GM21423 (cell line): ENCODE results near the gene STAMBPL1.

Source experiments
- ATAC-seq: cut with Tn5 transposase; IDR thresholded peaks from one replicate; pipeline ENCODE4 v1.9.1; 2021; ENCODE audit warnings: mild to moderate bottlenecking, moderate library complexity; ENCODE audit not compliant: unreplicated experiment

The STAMBPL1 gene

GRCh38 chr10:88946965-88947590 is 67.0 kb downstream of the STAMBPL1 start:
- no peak for ATAC-seq

- ATAC-seq: no peak
Measured at GRCh38 chr10:88949051-88949450, 69.0 kb downstream of the STAMBPL1 start.

DNA sequence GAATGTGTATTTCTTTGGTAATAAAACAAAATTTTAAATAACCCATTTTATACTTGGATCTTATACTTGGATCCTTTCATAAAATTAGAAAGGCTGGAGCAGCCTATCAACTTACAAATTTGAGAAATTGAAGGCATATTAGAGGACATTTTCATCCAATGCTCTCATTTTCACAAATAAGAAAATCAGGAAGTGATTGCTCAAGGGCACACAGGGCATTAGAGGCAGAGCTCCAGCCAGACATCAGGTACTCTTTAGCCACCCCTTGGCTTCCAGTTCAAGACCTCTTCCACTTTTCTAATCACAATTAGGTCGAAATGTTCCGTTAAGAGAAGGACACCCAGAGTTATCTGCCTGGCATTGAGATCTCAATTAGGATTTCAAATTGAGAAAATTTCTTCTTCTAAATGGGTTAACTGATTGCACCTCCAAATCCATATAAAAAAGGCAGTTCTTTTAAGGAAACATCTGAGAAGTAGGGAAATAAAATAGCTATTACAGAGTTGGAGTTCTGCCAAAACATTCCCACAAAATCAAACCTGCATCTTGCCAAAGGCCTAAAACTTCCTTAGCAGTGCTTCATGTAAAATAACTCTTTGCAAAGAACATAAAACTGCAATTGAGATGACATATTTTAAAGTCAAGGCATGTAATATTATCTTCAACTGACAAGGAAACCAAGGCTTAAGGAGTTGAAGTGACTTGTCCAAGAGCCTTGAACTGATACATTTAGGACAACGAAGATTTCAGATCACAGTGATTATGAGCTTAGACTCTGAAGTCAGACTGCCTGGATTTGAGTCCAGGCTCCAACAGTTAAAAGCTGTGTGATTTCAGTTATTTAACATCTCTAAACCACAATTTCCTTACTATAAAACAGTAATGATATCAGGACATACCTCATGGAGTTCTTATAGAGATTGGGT is 70.1 kb downstream of the STAMBPL1 start:
- no peak for ATAC-seq

DNA sequence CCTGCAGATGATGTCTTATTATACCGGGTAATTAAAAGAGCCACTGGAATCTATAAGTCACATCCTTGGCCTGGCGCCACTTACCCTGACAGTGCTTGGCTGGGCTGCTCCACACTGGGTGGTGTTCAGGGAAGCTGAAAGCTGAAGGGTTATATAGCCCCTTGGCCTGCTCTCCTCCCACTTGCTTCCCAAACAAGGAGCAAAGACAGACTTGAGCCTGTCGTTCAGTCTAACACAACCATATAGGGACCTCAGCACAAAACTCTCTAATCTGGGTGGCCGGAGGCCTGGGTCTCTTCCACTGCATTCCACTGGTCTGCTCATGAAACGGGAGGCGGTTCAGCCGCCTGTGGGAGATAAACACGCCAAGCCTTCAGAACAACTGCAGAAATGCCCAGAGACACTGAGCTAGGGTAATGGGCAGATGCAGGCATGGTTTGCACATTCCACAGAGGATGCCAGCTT is 72.6 kb downstream of the STAMBPL1 start, which contains the start of gene ACTA2:
TSS of gene ACTA2 (minus strand) at position 127 of the 465 bp plus-strand sequence. CDS start 3,843 bp downstream, outside the sequence.
- ATAC-seq: no peak

DNA sequence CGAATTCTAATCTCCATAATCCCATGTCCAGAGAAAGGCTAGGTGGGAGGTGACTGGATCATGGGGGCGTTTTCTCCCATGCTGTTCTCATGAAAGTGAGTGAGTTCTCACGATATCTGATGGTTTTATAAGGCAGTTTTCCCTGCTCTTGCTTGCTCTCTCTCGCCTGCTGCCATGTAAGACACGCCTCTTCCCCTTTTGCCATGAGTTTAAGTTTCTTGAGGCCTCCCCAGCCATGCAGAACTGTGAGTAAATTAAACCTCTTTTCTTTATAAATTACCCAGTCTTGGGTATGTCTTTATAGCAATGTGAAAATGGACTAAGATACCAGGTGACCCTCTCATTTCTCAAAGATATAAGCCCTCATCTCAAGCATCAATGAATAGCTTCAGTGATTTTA is 73.6 kb downstream of the STAMBPL1 start:
- ATAC-seq: no peak

DNA sequence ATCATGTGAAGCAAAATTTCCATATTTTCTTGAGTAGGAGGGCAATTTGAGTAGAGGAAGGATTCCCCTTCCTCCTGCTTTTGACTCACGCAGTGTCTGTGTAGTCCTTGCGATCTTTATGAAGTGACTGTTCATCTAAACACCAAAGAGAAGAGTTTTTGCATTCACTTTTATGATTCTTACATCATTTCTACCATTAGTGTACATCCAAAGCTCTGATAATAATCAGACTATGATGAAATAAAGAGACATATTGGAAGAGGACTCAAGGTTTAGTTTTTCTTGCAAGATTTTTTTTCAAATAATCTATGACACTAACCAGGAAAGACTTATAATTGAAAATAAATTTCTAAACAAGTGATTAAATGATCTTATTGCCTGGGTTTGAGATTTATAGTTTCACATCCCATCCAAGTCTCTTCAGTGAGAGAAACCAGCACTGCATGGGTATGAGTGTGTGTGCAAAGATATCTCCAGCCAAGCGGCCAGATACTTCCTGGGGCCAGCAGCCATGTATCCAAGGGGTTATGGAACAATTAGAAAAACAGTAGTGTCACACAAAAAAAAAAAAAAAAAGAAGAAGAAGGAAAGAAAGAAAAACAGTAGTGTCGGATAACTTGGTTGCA is 74.5 kb downstream of the STAMBPL1 start:
- no peak for ATAC-seq

DNA sequence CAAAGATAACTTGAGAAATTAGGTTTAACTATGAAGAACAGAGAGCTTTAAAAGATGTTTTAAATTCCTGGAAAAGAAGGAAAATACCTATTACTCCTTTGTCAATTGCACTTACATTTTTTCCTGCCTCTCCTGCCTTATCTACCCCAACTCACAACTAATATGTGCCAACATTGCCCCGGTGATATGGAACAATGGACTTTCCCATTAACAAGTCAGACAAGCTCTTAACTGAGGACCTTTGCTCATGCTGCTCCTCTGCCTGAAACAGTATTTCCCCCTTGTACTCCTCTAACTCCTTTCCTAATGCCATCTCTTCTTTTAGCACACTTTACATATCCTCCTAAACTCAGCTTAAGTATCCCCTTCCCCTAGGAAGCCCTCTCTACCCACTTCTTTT is 77.3 kb downstream of the STAMBPL1 start:
- ATAC-seq: no peak

GRCh38 chr10:88958721-88959120 is 78.7 kb downstream of the STAMBPL1 start:
- no peak for ATAC-seq

GRCh38 chr10:88960802-88961201 is 80.8 kb downstream of the STAMBPL1 start:
- no peak for ATAC-seq

DNA sequence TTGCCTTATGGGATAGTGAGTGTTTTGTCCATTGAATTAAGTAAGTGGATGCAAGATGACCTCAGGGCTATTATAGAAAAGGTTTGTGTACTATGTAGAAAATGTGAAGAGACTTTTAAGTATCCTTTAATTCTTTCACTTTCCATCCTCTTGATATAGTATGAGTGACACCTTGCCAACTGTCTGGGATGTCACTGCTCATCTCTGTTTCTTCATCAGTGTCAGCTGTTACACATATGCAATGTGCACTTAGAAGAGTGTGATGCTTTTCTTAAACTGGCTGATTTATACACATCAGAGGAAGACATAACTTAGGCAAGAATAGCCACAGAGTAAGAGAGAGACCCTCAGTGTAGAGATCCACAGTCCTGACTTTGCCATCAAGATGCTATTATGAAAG is 81.2 kb downstream of the STAMBPL1 start:
- no peak for ATAC-seq

DNA sequence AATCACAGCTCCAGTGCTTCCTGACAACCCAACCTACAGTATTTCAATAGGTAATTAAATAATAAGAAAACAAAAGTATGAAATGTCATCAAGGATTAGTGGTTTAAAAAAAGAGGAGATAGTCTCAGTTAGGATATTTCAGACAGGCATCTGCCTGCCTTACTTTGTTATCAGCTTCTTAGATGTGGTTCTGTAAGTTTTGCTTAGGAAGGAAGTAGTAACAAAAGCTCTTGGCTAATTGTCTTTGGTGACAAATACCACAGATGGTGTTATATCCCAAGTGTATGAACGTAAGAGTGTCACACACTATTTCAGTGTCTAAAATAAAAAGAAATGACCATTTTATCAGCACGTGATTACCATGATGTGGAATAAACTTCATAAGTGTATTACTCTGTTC is 82.3 kb downstream of the STAMBPL1 start:
- ATAC-seq: no peak

GRCh38 chr10:88963318-88963717 is 83.3 kb downstream of the STAMBPL1 start:
- no peak for ATAC-seq

- no peak for ATAC-seq
Measured at GRCh38 chr10:88964360-88964759, 84.3 kb downstream of the STAMBPL1 start.

DNA sequence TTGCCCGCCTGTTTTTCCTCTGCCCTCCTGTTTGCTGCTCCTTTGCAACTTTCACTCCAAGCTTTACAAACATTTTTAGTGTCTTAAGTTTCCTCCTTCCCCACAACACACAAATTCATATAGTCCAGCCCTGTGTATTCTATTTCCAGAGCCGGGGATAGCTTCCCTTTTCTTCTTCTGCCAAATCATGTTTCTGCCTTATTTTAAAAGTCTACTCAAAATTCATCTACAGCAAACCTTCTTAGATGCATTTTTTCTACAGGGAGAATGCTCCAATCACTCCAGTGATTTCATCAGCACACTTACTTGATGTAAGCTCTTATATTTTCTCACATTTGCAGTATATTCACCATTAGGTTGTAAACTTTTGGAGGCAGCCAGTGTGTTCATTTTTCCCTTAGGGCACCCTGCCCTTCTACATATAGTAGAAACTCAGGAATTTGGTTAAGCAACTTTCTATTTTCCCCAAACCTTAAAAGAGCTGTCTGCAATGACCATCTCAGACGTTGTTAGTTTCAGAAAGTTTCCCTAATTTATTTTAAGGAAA is 84.9 kb downstream of the STAMBPL1 start:
- no peak for ATAC-seq

DNA sequence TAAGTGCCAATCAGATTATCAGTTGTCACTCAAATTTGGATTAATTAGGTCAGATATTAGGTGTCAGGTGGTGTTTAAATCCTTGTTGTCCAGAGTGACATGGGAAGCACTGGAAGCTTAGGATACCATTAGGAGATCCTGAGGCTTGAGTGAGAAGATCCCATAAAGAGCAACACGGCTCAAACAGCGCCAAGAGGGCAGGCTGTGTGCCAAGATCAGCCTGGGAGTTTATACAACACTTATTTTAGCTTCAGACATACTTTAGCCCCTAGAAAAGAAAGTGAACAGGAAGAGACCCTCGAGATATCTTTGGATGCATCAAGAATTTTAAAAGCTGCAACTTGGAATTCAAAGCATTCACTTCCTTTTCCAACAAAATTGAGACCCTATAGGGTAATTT is 86.8 kb downstream of the STAMBPL1 start:
- no peak for ATAC-seq

- no peak for ATAC-seq
Measured at GRCh38 chr10:88968391-88968790, 88.3 kb downstream of the STAMBPL1 start.

DNA sequence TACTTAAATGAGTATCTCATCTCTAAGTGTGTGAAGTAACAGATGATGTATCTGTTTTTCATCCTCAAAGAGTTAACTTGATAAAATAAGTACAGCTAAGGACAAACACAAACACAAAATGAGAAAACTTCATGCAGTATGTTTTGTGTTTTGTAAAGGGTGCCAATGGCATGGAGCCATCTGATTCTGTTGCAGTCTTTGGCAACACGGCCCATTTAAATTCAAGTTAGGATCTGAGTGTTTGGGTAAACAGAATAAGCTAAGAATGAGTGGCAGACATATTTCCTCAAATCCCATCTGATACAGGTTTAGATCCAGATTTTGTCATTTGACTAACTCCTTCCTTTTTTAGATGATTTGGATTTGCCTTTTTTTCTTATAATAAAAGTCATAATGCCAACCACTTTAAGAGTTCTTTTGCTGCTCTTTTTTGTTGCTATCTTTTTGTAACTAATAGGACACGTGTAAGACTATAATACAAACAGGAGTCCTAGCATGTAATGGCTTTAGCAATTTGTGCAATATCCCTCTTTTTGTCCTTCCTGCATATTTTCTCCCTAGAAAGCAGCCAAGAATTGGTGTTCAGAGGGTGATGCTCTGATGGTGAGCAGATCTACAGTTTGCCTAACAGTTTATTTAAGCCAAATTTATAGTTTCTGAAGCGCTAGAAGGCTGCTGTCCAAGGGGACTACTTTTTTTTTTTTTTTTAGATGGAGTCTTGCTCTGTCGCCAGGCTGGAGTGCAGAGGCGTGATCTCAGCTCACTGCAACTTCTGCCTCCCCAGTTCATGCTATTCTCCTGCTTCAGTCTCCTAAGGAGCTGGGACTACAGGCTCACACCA is 91.4 kb downstream of the STAMBPL1 start:
- ATAC-seq: no peak
